Astrocyte (in vitro differentiated cells and primary cell): ENCODE results near the gene SLC33A1. TPM values are rescaled to one million over a fixed set of nuclear protein-coding genes. Genes with fewer than 3 reads are reported as not detected.

ENCODE experiments used
- DNase-seq: peaks from one replicate; pipeline ENCODE4 v3.0.0-alpha.2; 2010; ENCODE audit warnings: low read depth
- FAIRE-seq: peaks from 2 replicates; lab custom pipeline; 2011; peaks lifted over from hg19 to GRCh38; lab: Jason Lieb, UNC
- H2AFZ ChIP-seq: 2 replicates; pipeline ENCODE4 v1.6.0; 2012; ENCODE audit warnings: low read depth, low read length, inconsistent platforms
- H3K27ac ChIP-seq: 2 replicates; pipeline ENCODE4 v1.5.1; 2011; ENCODE audit warnings: low read depth, low read length, inconsistent platforms
- H3K27me3 ChIP-seq: 2 replicates; pipeline ENCODE4 v1.6.0; 2011; ENCODE audit warnings: low read length, inconsistent platforms; ENCODE audit not compliant: insufficient read depth
- H3K36me3 ChIP-seq: 2 replicates; pipeline ENCODE4 v1.5.1; 2011; ENCODE audit warnings: low read length, inconsistent platforms; ENCODE audit not compliant: insufficient read depth
- H3K4me1 ChIP-seq: 2 replicates; pipeline ENCODE4 v1.5.1; 2011; ENCODE audit warnings: low read length, inconsistent platforms; ENCODE audit not compliant: insufficient read depth
- H3K4me2 ChIP-seq: 2 replicates; pipeline ENCODE4 v1.6.0; 2012; ENCODE audit warnings: low read length, inconsistent platforms
- H3K4me3 ChIP-seq: 2 replicates; pipeline ENCODE4 v1.5.1; 2011; ENCODE audit warnings: low read depth, mild to moderate bottlenecking, low read length, inconsistent platforms; ENCODE audit not compliant: insufficient read depth
- H3K79me2 ChIP-seq: 2 replicates; pipeline ENCODE4 v1.6.0; 2012; ENCODE audit warnings: mild to moderate bottlenecking, low read length, inconsistent platforms; ENCODE audit not compliant: insufficient read depth
- H3K9ac ChIP-seq: 2 replicates; pipeline ENCODE4 v1.6.0; 2012; ENCODE audit warnings: mild to moderate bottlenecking, low read length, inconsistent platforms
- H3K9me3 ChIP-seq: 2 replicates; pipeline ENCODE4 v1.5.1; 2012; ENCODE audit warnings: low read depth, mild to moderate bottlenecking, low read length, inconsistent platforms; ENCODE audit not compliant: insufficient read depth
- H4K20me1 ChIP-seq: 2 replicates; pipeline ENCODE4 v1.6.0; 2012; ENCODE audit warnings: low read length, inconsistent platforms; ENCODE audit not compliant: insufficient read depth
- H3K27ac Mint-ChIP-seq: one replicate; pipeline ENCODE4 v1.8.0; 2021; ENCODE audit warnings: mild to moderate bottlenecking, mixed read lengths; ENCODE audit not compliant: unreplicated experiment
- H3K27me3 Mint-ChIP-seq: one replicate; pipeline ENCODE4 v1.8.0; 2021; ENCODE audit warnings: low read depth, mixed read lengths; ENCODE audit not compliant: unreplicated experiment
- H3K36me3 Mint-ChIP-seq: one replicate; pipeline ENCODE4 v1.8.0; 2021; ENCODE audit warnings: low read depth, mixed read lengths; ENCODE audit not compliant: unreplicated experiment
- H3K4me1 Mint-ChIP-seq: one replicate; pipeline ENCODE4 v1.8.0; 2021; ENCODE audit warnings: low read depth, mixed read lengths; ENCODE audit not compliant: unreplicated experiment
- H3K4me3 Mint-ChIP-seq: one replicate; pipeline ENCODE4 v1.8.0; 2021; ENCODE audit warnings: mild to moderate bottlenecking, moderate library complexity, mixed read lengths; ENCODE audit not compliant: unreplicated experiment
- H3K9me3 Mint-ChIP-seq: one replicate; pipeline ENCODE4 v1.8.0; 2021; ENCODE audit warnings: mild to moderate bottlenecking, mixed read lengths; ENCODE audit not compliant: unreplicated experiment
- CTCF ChIP-seq: IDR thresholded peaks from 2 replicates; pipeline ENCODE4 v1.5.1; 2011; ENCODE audit warnings: low read depth, mild to moderate bottlenecking, inconsistent platforms, low read length, moderate library complexity; ENCODE audit not compliant: insufficient read depth
- EZH2 ChIP-seq: IDR thresholded peaks from 2 replicates; pipeline ENCODE4 v1.6.1; 2012; ENCODE audit warnings: mild to moderate bottlenecking, low read length, inconsistent platforms; ENCODE audit not compliant: insufficient read depth
- total RNA-seq: library from RNA; stranded (reverse); gene quantifications from 2 replicates; pipeline ENCODE4 v1.2.1, GENCODE V29; 2021

The SLC33A1 gene
- total RNA-seq, 1 donor from 2014 or later = 27.3 TPM

- Histone ChIP-seq H3K4me3 (no peak overlapping the region), H4K20me1 (peaks cover 64% of the 10 kb centered on the region), H3K9me3 (no peaks in the 10 kb centered on the region), H3K4me1 (no peaks in the 10 kb centered on the region), H2AFZ (no peak overlapping the region), H3K36me3 (no peaks in the 10 kb centered on the region), H3K27me3 (no peaks in the 10 kb centered on the region), H3K9ac (no peak overlapping the region), H3K79me2 (peaks cover 99% of the 10 kb centered on the region), H3K27ac (no peak overlapping the region), H3K4me2 (no peak overlapping the region)
- no peaks in the 10 kb centered on the region for H3K36me3 Mint-ChIP-seq
- DNase-seq = no peak
- H3K27ac Mint-ChIP-seq = no peak overlapping the region
- no peaks in the 10 kb centered on the region for H3K9me3 Mint-ChIP-seq
- H3K27me3 Mint-ChIP-seq = no peaks in the 10 kb centered on the region
- no peak overlapping the region for H3K4me3 Mint-ChIP-seq
- no peak for FAIRE-seq
- TF ChIP-seq EZH2 = no peak
- no peak for TF ChIP-seq CTCF
- H3K4me1 Mint-ChIP-seq = no peaks in the 10 kb centered on the region
Measured at GRCh38 chr3:155885292-155885691, 31.1 kb upstream of the SLC33A1 start.

GRCh38 chr3:155884292-155884691 is 30.1 kb upstream of the SLC33A1 start:
- H3K4me3 ChIP-seq = no peak overlapping the region
- no peaks in the 10 kb centered on the region for H3K9me3 ChIP-seq
- TF ChIP-seq EZH2 (no peak), CTCF (no peak)
- FAIRE-seq = no peak
- H2AFZ ChIP-seq = no peak overlapping the region
- no peak overlapping the region for H3K27ac ChIP-seq
- H3K27me3 ChIP-seq = no peaks in the 10 kb centered on the region
- H3K27ac Mint-ChIP-seq = no peak overlapping the region
- no peak overlapping the region for H3K9ac ChIP-seq
- no peak overlapping the region for H3K4me2 ChIP-seq
- H3K4me1 Mint-ChIP-seq = no peaks in the 10 kb centered on the region
- peaks cover 69% of the 10 kb centered on the region for H4K20me1 ChIP-seq
- H3K79me2 ChIP-seq = peaks cover 99% of the 10 kb centered on the region
- no peaks in the 10 kb centered on the region for H3K36me3 ChIP-seq
- no peaks in the 10 kb centered on the region for H3K27me3 Mint-ChIP-seq
- no peak overlapping the region for H3K4me3 Mint-ChIP-seq
- H3K9me3 Mint-ChIP-seq = no peaks in the 10 kb centered on the region
- DNase-seq = no peak
- H3K4me1 ChIP-seq = no peaks in the 10 kb centered on the region
- H3K36me3 Mint-ChIP-seq = no peaks in the 10 kb centered on the region

GRCh38 chr3:155880286-155880685 is 26.1 kb upstream of the SLC33A1 start:
- H3K4me3 Mint-ChIP-seq = no peak overlapping the region
- no peaks in the 10 kb centered on the region for H3K9me3 Mint-ChIP-seq
- DNase-seq = no peak
- Histone ChIP-seq H3K9me3 (no peaks in the 10 kb centered on the region), H3K36me3 (no peaks in the 10 kb centered on the region), H2AFZ (no peak overlapping the region), H3K27me3 (no peaks in the 10 kb centered on the region), H3K79me2 (peaks cover 99% of the 10 kb centered on the region), H3K4me2 (no peak overlapping the region), H3K9ac (no peak overlapping the region), H3K4me3 (no peak overlapping the region), H4K20me1 (peaks cover 75% of the 10 kb centered on the region), H3K4me1 (no peaks in the 10 kb centered on the region), H3K27ac (no peak overlapping the region)
- TF ChIP-seq EZH2 = no peak
- no peak for TF ChIP-seq CTCF
- no peaks in the 10 kb centered on the region for H3K27me3 Mint-ChIP-seq
- H3K4me1 Mint-ChIP-seq = peaks cover 6% of the 10 kb centered on the region
- H3K36me3 Mint-ChIP-seq = peaks cover 2% of the 10 kb centered on the region
- FAIRE-seq = no peak
- H3K27ac Mint-ChIP-seq = no peak overlapping the region
